Fibroblast of skin of right biceps (primary cell): ENCODE results near the gene MAPK8IP1.

Experiments used
- DNase-seq: peaks from one replicate; pipeline ENCODE4 v3.0.0-alpha.2; 2013

MAPK8IP1 gene

DNA sequence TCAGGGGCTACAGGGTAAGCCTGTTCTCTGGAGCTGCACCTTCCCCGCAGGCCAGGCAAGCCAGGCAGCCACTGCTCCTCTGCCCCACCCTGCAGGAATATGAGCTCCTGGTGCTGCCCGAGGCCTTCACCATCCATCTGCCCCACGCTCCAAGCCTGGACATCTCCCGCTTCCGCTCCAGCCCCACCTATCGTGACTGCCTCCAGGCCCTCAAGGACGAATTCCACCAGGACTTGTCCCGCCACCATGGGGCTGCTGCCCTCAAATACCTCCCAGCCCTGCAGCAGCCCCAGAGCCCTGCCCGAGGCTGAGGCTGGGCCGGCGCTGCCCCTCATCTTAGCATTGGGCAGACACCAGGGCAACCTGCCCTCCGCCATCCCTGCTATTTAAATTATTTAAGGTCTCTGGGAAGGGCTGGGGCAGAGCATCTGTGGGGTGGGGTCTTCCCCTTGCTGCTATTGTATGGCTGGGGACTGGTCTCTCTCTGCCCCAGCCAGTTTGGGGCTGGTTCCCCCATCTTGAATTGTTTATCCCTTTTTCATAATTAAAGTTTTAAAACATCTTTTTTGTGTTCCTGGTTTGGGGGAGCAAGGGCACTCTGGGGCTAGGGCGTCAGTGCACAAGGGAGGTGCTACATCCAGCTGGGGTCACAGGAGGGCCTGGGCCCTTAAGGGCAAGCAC is 43.2 kb downstream of the MAPK8IP1 start:
- DNase-seq: no peak

DNA sequence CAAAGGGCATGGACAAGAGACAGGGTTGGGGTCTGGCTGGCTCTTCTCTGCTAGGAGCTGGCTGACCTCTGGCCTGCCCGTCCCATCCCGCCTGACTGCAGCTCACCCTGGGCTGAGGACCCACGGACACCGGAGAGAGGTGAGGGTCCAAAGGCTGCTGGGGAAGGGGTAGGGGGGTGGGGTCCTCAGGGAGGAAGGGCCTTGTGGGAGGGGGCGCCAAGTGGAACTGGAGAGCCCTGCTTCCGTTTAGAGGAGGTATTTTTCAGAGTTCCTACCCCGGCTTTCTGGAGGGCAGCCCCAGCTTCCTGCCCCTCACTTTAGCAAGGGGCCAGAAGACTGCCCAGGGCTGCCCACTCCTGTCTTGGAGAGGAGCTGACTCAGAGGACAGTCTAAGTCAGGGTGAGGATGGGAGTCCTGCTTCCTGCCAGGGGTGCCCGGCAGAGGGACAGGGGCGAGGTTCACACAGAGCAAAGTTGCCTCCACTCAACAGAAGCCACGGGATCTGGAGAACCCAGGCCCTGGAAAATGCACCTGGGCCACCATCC is 44.1 kb downstream of the MAPK8IP1 start:
- DNase-seq: no peak

DNA sequence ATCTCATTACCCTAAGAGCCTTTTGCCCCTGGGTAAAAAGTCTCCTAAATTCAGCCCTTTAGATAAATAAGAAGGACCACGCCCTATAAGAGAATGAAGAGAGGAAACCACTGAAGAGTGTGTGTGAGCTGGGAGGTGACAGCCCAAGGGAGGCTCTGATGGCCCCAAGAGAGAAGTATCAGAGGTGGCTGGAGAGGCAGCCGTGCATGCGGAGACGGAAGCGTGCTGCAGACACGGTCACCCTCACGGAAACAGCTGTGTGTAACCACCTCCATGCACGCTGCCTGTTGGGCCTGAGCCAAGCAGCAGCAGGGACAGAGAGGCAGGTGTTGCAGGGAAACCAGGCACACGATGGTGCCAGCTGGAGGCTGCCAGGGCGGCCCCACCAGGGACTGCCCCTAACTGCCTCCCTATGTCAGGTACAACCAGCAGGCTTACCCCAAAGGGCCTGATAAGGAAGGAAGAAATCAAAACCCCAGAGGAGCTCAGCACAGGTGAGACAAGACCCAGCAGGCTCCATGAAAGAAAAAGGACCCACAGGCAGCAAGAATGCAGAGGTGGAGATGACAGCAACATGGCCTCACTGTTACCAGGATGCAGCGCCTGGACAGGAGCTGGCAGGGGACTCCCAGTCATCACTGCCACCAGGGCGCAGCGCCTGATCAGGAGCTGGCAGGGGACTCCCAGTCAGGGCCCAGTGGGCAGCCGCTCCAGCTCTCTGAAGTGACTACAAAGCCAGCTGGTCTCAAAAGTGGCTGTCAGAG is 44.8 kb downstream of the MAPK8IP1 start:
- no peak for DNase-seq

DNA sequence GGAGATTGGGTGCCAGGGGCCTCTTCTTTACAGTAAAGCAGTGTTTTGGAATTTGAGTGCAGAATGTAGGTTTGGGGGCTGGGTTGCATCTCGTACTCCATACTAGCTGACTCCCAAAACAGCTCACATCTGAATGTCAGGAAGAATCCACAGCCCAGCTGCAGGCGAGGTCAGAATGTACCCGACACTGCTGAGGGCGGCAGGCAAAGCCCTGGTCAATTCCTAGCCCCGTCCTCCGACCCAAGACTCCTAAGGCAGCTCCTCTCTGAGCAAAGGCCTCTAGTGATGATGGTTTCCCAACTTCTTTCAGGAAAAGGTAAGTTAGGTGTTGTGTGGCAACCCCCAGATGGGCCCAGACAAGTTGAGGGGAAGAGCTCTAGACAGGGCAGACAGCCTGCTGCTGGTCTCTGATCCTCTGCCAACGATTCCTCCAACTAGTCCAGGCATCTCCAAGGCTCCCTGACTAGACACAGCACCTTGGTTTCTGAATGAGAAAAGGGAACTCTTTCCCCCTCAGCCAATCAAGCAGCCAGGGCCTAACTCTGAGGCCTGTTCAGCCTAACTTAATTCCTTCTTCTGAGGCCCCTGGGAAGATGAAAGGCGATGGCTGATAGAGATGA is 45.6 kb downstream of the MAPK8IP1 start:
- DNase-seq: no peak

DNA sequence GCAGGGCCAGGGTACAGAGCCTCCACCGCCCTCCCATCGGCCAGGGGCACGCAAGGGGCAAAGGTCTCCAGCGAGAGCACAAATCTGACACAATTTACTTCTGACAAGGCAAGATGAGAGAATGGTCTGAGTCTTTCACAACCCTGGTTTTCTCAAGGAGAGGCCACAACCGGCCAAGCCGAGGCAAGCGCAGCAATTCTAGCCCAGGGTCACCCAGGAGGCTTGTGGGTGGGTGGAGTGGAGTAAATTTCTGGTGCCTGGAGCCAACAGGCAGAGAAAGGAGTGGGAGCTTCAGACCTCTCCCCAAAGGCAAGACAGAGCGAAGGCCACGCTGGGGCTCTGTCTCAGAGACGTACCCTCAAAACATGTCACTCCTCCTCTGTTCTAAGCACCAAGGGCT is 46.3 kb downstream of the MAPK8IP1 start:
- DNase-seq: no peak

DNA sequence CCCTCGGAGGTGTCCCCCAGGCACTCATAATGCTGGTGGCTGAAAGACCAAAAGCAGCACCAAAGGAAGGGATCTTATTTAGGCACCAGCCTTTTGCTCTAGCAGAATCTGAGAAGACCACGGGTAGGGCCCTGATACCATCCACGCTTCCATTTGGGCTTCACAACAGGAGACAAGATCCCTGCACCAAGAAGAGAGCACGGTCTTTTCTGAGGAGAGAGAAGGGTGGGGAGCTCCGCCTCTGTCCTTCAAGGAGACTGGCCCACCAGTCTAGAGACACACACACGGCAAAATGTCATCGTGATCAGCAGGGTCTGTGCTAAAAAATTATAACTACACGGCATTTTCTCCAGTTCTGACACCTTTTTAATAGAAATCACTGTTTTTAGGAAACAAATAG is 46.8 kb downstream of the MAPK8IP1 start:
- DNase-seq: no peak

DNA sequence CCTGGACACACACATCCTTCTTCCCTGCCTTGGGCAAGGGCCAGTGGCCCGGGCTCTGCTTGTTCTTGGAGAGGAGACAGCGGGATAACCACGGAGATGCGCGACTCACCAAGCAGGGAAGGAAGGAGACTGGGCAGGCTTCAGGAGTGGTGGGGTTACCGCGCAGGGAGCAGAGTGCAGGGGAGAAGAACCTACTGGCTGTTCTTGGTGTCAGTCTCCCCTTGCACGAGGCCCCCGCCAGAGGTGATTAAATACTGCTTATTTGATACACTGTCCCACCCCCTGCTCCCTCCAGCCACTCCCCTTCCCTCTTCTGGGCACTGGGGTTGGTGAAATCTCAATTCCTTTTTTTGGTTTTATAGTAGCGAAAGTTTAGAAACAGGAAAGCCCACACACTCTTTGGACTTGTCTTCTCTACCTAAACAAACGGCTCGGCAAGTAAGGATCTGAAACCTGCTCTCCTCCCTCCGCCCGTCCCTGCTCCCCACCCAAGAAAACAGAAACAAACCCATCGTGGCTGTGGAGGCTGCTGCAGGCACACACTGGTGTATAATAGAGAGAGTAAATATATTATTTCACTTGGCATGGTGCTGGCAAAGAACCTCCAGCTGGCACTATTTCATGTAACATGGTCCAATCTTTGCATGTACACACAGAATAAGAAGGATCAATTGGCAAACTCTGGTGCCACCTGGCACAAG is 47.8 kb downstream of the MAPK8IP1 start:
- DNase-seq: peak; percentile 63

DNA sequence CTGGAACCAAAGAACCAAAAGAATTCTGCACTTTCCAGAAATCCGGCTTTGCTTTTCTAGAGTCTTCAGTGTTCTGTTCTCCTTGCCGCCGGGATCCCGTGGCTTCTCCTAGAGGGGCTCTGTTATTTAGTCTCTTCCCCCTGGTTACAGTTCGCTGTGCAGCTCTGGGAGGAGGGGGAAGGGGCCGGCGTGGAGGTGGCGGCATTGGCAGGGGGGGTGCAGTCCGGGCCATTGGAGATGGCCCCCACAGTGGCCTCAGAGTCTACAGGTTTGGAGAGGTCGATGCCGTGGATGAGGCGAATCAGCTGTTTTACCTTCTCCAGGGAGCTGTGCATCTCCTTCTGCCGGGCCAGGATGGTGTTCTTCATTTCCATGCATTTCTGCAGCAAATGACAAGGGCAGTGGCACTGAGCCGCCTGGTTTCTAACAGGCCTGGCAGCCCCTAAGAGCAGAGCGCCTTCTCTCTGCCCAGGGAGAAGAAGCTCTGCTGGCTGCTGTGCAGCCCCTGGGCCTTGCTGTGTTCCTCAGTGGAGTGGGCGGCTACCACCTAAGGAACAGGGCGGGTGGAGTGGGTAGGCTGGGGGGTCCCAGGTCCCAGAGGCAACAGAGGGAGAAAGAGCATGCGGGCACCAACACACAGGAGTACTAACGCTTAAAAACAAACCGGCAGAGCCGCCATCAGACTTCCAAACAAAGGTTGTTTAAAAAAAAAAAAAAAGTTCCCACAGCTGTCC is 48.6 kb downstream of the MAPK8IP1 start:
- DNase-seq: no peak

DNA sequence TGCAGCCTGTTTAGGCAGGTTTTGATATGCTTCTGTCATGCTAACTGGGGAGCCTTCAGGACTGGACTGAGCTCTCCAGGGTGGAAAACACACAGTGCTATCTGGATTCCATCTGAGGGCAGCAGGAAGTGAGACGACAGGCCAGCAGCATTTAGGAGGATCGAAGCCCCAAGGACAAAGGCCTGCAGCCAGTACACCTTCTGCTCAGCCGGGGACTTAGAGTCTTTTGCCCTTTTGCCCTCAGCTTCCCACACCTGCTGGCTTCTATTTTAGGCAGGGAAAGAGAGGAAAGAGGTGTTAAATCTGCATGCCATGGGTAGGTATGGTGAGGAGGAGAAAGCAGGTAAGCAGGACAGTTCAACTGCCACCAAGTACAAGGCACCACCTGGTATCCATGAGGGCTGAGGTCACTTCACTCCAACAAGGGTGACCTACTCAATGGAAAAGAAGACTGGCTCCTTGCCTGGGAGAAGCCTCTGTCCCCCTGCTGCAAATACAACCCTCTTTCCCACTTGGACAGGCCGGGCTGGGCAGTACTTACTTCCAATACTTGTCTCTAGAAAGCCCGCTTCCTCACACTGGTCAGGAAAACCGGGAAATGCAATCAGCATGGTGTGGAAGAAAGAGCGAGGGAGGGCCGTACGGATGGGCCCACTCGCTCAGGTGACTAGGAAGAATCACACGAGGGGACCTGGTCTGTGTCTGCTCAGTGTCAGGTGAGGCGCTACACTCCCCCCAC is 49.3 kb downstream of the MAPK8IP1 start:
- no peak for DNase-seq

DNA sequence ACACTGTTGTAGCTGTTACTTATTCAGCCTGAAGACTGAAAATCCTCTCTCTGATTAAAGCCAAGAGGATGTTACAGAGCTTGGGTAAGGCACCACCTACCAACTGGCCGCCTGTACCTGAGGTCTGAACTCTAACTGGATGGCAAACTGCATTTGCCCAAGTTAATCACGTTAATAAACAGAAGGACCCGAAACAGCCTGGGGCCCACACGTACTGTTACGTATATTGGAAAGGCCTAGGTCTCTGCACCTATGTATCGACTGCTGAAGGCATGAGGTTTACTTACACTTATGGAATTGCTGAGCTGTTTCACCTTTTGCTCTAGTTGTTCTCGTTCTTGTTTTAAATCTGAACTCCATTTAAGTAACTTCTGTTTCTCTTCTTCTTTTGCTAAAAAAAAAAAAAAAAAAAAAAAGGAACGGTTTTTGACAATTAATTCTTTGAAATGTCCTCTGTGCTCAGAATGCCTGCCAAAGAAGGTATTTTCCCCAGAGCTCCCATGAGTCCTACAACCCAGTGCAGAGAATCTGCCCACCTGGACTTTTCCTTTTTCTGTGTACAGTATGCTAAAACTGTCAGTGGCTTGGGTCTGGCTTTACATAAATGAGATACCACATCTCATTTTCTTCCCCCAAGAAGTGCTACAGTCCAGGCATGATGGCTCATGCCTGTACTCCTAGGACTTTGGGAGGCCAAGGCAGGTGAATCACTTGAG is 50.1 kb downstream of the MAPK8IP1 start:
- no peak for DNase-seq

DNA sequence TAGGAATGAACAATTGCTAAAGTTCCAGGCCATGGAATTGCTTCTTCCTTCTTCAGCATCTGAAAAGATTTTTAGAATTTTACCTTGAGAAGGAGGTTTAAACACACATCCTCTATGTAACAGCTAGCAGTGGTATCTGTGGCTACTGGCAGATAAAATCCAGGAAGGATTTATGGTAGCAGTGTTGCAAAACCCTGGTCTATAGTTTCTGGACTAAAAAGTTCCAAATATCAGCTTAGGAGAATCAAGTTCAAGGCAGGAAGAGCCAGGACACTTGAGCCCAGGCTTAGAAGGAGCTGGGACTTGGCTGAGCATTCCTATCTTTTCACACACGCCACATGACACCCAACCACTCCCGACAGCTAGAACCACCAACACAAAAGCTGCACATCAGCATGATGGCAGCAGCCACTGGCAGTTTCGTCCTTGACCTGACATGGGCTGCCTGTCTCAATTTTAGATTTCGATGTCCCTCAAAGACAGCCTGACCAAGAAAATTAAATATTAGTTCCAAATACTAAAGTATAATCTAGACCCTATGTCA is 51.1 kb downstream of the MAPK8IP1 start:
- DNase-seq: no peak

DNA sequence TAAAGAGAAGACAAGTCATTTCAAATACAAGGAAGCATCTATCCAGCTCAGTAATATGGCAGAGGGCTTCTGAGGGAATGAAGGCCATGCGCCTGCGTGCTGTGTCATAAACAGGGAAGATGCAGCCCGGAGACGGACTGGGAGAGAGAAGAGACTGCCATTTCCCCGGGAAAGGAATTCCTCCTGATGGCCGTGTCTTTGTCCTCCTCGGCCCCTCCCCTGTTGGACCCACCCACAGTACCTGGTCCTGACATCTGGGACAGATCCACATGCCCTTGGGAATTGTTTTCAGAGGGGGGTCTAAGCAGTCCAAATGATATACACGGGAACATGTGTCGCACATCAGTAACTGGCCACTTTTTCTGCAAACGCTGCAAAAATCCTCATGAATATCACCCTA is 52.5 kb downstream of the MAPK8IP1 start:
- no peak for DNase-seq

DNA sequence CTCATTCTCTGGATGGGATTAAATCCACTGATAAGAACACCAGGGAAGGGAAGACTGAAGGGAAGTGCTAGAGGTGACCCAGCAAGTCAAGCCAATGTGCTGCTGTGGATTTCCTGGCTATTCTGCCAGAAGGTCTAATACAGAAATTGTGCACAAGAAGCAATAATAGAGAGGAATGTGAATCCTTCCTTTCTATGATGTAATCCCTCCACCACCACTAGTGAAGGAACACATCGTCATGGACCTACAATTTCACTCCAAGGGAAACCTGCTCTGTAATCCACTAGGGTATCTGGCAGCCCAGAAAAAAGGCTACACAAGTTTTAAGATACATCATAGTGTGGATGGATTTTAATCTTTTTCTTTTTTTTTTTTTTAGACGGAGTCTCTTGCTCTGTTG is 54.4 kb downstream of the MAPK8IP1 start:
- DNase-seq: peak; percentile 11

DNA sequence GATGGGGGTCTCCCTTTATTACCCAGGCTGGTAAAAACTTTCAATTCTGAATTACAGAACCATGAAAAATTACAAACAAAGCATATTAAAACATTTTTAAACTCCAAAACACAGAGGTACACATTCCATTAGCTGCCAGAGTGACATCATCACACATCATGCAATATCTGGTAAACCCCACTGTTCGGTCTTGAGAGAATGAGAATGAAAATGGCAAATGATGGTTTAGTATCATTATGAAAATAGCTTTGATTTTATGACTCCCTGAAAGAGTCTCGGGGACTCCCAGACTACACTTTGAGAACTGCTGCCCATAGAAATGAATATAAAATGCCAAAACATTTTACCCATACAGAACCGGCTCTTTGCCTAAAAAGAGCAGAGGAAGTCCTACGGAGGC is 55.8 kb downstream of the MAPK8IP1 start:
- no peak for DNase-seq

DNA sequence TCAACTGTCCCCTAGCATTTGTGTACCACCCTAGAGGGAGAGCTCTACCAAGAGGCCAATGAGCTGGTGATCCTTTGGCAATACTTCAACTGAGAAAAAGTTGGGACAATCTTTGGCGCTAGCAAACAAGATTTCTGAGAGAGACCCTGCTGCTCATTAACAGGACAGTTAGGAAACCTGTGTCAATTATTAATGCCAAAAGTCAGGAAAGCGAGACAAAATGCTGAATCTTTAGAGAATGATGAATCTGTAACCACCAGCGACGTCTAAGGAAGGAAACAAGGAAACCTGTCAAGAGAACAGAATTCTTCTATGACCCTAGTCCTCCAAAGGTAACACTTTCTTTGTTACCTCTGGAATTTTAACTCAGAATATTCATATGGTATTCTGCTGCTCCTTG is 56.9 kb downstream of the MAPK8IP1 start:
- no peak for DNase-seq

DNA sequence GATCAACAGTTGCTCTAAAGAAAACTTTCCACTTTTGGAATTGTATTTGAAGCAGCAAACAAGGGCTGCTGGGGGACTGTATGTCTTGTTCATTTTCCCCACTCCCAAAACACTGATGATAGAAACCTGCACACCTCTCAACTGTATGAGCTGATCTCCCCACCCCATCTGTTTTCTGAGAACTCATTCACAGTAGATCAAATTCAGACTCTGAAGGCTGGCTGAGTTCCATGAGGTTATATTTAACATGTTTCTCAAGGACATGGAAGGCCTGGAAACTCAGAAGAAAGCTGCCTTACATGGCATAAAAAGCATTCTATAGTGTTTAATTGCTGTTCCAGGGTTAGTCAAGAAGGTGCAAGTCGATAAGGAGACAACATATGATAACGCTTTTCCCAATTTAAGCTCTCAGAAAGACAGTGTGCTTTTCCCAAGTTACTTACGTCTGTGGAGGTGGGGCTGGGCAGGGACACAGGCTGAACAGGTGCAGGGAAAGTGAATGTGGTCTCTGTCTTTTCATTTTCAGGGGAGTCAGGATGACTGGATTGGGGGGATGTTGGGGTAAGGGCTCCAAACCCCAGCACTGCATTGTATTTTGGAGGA is 60.0 kb downstream of the MAPK8IP1 start:
- no peak for DNase-seq

DNA sequence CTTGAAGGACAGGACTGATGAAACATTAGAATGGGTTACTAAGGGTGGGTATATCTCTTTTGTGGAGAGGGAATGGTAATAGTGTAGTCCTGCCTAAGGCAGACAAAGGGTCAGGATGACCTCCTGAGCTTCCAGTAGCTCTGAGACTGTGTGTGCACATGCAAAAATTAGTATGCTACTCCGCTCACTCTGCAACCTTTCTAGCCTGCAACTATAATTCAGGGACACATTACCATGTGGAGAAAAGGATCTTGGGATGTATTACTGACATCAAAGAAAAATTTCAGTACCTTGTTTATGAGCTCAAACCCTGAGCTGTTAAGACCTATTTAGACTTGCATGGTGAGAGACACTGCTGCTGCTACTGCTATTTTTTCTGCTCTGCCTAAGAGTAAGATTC is 62.4 kb downstream of the MAPK8IP1 start:
- DNase-seq: no peak

DNA sequence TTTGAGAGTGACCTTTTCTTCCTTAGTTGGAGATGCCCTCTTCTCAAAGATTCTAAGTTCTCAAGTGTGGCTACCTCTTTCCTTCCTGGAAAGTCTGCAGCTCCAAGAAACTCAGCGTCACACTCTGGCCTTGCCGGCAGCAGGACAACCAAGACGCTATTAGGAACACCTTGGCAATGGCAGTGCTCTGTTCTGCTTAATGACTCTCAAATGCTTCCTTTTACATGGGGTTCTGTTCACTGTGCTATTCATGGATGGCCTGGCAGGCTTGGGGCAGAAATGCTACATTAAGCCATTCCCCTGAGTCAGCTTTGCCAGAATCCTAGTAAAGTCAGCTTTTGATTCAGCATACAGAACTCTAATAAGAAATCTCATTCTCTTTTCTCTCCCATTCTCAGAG is 62.9 kb downstream of the MAPK8IP1 start:
- DNase-seq: no peak

DNA sequence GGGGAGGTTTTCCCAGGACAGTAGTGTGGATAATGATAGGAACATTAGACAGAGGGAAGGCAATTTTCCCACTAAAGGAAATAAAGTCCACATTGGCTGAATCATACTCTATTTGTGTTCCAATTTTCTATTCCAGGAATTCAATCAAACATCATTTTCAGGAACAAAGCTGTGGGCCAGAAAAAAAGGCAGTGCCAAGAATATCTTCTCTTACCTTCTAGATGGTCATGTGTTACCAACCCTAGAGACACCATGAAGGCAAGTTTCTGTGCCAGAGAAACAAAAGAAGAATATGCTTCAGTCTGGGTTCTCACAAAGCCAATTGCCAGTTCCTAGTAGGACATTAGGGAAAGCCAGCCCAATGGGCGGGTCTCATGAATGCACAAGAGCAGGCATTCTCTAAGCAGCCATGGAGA is 64.5 kb downstream of the MAPK8IP1 start:
- no peak for DNase-seq
